Germinal center (tissue), 1 donor: ENCODE data around the gene HDC.

Experiments used
- DNase-seq: peaks from one replicate; pipeline ENCODE4 v3.0.0; 2012; ENCODE audit warnings: mixed read lengths, low spot score

Gene HDC

DNA sequence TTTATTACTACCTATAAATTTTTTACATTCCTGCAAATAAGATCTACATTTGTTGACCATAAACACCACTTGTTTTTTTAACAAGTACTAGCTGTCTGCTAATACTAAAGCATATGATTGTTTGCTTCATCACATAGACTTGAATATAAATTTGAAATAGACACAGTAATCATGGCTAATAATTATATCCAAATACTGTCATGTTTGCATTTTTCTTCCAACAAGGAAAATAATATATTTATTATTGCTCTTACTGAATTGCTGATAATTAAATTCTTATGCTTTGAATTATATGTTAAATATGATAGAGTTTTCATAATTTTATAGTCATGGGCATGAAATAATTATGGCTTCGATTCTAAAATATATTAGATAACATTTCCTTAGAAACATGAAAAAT, 40.5 kb downstream of the HDC start:
- DNase-seq: no peak

DNA sequence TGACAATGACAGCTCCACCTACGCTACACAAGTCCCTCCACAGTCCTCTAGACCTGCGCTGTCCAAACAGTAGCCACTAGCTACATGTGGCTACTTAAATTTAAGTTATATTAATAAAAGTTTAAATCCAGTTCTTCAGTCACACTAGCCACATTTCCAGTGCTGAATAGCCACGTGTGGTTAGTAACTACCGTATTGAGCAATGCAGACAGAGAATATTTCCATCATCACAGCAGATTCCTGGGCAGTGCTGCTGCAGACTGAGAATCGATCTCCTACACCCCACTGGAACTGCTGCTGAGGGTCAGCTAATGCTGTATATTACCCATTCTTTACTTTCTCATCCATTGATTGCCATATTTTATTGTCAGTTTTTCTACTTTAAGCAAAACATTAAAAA, 40.9 kb downstream of the HDC start:
- no peak for DNase-seq

DNA sequence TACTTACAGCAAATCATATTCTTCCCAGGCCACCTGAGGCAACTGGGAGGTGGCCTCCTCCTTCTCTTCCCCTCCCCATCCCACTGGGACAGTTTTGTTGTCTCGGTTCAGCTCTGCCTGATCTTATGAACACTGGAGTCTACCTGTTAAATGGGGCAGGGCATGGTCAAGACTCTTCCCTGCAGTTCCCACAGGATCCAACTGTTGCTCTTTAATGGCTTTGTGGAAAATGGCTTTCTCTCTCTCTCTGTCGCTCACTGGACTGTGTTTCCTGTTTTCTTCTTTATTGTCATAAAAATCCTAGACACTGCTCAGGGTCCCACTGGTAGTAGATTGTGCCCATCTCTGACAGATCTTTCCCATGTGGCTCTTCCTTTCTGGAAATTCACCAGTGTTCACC, 43.3 kb downstream of the HDC start:
- DNase-seq: no peak

DNA sequence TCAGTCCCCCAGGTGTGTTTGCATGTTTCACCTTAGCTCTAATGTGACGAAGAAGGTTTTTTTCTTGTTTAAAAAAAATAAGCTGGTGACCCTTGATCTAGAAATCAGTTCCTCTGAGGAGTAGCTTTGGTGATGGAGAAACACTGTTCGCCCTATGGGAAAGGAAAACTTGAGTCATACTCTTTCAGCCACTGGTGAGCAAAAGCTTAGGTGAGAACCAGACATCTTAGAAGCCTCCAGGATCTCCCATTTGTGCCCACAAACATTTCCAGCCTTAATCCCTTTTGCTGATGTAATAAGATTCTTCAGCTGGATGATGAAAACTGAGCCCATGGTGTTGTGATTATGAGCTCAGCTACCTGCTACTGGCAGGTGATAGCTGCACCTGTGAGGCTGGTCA, 45.7 kb downstream of the HDC start:
- DNase-seq: no peak

DNA sequence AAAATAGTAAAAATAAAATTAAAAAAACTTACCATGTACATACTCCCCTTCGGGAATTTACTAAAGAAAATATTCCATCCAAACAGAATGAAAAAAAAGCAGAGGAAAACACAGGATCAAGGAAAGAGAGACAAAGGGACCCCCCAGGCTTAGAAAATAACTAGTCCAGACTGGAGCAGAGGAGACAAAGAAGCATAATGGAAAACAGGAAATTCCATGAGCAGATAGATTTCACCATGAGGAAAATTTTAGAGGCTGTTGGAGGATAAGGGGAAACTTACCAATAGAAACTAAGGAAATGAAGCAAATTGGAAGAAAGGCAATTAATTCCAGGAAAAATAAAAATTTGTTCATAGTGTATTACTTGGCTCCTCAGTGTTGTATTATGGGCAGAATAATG, 46.8 kb downstream of the HDC start:
- no peak for DNase-seq

DNA sequence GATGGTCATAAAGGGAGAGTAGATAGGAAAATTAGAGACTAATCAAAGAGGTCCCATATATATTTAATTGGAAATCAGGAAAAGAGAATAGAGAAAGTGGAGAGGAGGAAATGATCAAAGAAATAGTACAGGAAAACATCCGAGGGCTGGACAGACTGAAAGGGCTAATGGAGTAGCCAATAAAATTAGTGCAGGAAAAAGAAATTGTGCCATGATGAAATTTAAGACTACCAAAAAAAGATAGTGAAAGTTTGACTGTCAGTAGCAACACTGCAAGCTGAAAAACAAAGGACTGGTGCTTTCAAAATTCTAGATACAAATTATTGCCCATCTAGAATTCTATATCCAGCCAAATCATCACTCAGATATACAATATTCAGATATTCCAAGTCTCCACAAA, 47.2 kb downstream of the HDC start:
- DNase-seq: no peak

DNA sequence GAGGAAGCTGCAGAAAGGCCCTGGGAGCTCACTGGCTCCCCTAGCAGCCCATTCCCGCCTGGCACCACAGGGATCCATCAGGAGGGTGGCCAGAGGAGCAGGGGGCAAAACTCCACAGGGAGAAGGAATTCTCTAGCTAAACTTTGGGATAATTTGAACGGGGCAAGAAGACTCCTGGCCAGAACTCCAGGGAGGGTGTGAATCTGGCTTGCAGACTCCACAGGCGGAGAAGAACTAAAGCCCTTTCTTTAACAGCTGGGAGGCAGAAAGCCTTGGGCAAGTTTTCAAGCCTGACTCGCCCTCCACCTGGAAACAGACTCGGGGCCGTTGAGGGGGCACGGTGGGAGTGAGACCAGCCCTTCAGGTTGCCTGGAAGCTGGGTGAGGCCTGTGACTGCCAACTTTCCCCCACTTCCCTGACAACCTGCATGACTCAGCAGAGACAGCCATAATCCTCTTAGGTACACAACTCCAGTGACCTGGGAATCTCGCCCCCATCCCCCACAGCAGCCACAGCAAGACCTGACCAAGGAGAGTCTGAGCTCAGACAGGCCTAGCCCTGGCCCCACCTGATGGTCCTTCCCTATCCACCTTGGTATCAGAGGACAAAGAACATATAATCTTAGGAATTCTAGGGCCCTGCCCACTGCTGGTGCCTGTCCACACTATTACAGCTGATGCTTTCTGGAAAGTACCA, 54.9 kb downstream of the HDC start:
- no peak for DNase-seq

DNA sequence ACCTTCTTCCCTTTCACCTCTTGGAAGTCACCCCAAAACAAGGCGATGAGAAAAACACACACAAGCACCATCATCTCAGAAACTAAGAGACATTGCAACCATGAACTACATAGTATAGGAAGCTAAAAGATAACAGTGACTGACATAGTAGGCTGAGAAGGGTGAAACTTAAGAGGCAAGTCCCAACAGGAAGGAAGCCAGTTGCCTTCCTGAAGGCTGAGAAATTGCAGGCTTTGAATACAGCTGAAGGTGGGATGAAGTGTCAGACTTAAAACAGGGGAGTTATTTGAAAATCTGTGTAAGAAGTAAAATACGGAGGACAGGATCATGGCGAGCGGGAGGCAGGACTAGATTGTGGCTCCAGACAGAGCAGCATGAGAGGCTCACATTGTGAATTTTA, 55.7 kb downstream of the HDC start:
- no peak for DNase-seq

DNA sequence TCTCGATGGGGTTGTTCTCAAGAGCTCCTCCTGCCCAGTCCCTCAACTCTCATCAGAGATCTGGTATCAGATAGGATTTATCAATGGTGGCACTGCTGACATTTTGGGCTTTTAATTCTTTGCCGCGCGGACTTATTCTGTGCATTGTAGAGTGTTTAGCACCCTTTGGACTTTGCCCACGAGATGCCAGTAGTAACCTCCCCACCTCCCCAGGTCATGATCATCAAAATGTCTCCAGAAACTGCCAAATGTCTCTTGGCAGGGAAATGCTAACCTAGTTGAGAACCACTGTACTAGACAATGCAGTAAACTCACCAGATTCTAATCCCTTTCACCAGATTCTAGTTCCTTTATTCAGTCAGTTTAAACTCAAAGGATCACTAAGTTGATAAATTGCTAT, 59.5 kb downstream of the HDC start:
- no peak for DNase-seq

DNA sequence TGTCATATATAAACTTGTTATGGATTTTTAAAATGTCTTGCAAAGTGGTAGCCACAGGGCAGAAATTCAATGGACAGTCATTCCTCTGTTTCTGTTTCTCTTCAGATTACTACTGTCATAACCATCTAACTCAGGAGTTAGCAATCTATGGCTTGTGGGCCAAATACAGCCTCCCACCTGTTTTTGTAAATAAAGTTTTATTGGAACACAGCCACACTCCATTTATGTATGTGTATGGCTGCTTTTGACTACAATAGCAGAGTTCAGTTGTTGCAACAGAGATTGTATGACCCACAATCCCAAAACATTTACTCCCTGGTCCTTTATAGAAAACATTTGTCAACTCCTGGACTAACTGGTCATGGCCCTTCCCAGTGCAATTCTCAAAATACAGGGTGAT, 63.5 kb downstream of the HDC start:
- DNase-seq: no peak

DNA sequence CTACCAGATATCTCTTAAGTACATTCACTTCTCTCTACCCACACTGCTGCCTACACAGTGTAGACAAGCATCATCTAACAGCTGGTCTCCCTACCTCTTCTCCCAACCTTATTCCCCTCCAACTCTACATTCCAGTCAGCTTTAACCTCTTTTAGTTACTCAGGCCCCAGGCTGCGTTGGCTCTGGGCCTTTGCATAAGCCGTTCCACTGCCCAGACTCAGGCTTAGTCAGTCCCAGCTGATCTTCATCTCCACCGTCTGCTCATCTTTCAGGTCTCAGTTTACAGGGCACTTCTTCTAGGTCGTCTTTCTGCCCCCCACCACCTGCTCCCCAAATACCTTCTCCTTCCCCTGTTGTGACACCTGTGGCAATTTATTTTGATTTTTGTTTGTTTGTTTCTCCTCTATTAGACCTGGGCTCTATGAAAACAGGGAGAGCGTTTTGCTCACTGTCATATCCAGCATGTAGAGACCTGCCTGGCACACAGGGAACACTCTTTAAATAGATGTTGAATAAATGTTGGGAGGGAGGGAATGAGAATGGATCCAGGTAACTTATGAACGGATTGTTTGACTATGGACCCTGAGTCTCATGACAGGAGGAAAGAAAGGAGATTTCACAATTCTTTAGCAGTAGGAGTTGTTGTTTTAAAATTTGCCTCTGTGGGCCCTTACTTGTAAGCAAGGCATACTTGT, 72.5 kb downstream of the HDC start:
- DNase-seq: no peak

DNA sequence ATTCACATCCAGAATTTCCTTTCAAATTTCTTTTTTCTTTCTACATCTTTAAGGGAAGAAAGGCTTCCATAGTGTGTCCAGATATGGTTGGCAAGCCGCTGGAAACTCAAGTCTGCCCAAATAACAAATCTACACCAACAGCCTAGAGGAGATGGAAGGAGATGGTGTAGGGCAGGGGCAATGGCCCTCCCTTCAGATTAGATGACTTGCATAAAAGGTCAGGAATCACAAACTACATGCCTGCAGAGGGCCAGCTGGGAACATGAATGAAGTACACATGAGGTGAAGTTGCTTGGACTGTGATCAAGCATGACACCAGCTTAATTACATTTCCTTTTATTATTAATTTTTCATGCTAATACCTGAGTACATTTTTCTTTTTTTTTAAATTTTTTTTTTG, 73.4 kb downstream of the HDC start:
- DNase-seq: no peak
